SK-N-SH (cell line): Measurements from ENCODE around the gene PIK3CA. TPM values are rescaled to one million over a fixed set of nuclear protein-coding genes. Genes with fewer than 3 reads are reported as not detected.

Source experiments
- CTCF ChIA-PET: fragments of 300-600, 350-600 bp; formaldehyde crosslinking; extraction: SDS; loops from one replicate; lab custom pipeline; 2021; lab: Yijun Ruan, JAX
- POLR2A ChIA-PET: fragments of 350-600 bp; sonication (Branson Sonifier 250); formaldehyde crosslinking; extraction: SDS; loops from one replicate; lab custom pipeline; 2020; ENCODE audit warnings: antibody characterized with exemption, inconsistent platforms; lab: Yijun Ruan, JAX
- DNase-seq: peaks from one replicate; pipeline ENCODE4 v3.0.0; 2012
- H2AFZ ChIP-seq: fragments of 200-600 bp; sonication (generic); 2 replicates; pipeline ENCODE4 v1.8.1; 2016; ENCODE audit warnings: antibody characterized with exemption, mild to moderate bottlenecking, low read depth
- H3F3A ChIP-seq: fragments of 200-600 bp; sonication (generic); replicated peaks from 2 replicates; pipeline ENCODE3; 2016; ENCODE audit warnings: antibody characterized with exemption, mild to moderate bottlenecking; ENCODE audit not compliant: insufficient read depth
- H3K27ac ChIP-seq, 2 experiments: fragments of 200-500 bp in 1 of 2; fragments of 200-600 bp in 1 of 2; sonication (Bioruptor generic) in 1 of 2; sonication (generic), shearing (Covaris generic) in 1 of 2; 2 replicates each; pipeline versions ENCODE4 v1.5.1 to v1.6.1; 2014 to 2016; ENCODE audit warnings: low read depth in 2 of 2, inconsistent platforms in 1 of 2, low read length in 1 of 2, mild to moderate bottlenecking in 1 of 2, mixed read lengths in 1 of 2
- H3K27me3 ChIP-seq: fragments of 200-600 bp; sonication (generic), shearing (Covaris generic); 2 replicates; pipeline ENCODE4 v1.6.1; 2016; ENCODE audit warnings: mixed run types; ENCODE audit not compliant: insufficient read depth
- H3K36me3 ChIP-seq, 2 experiments: fragments of 200-500 bp in 1 of 2; fragments of 200-600 bp in 1 of 2; sonication (Bioruptor generic) in 1 of 2; sonication (generic) in 1 of 2; replicated peaks in 1 of 2; 2 replicates each; pipeline versions ENCODE3 to v1.5.1; 2014 to 2016; ENCODE audit warnings: low read length in 1 of 2, mild to moderate bottlenecking in 1 of 2; ENCODE audit not compliant: insufficient read depth in 2 of 2, control insufficient read depth in 1 of 2
- H3K4me1 ChIP-seq, 2 experiments: fragments of 200-500 bp in 1 of 2; fragments of 200-600 bp in 1 of 2; sonication (Bioruptor generic) in 1 of 2; sonication (generic), shearing (Covaris generic) in 1 of 2; 2 replicates each; pipeline versions ENCODE4 v1.5.1 to v1.6.1; 2014 to 2016; ENCODE audit warnings: low read depth in 1 of 2, low read length in 1 of 2, mixed run types in 1 of 2; ENCODE audit not compliant: insufficient read depth in 2 of 2, control insufficient read depth in 1 of 2
- H3K4me2 ChIP-seq: fragments of 200-600 bp; sonication (generic), shearing (Covaris generic); 2 replicates; pipeline ENCODE4 v1.6.1; 2017; ENCODE audit warnings: mixed run types
- H3K4me3 ChIP-seq, 2 experiments: fragments of 200-500 bp in 1 of 2; fragments of 200-600 bp in 1 of 2; sonication (Bioruptor generic) in 1 of 2; sonication (generic), shearing (Covaris generic) in 1 of 2; 2 replicates each; pipeline versions ENCODE4 v1.5.1 to v1.8.1; 2014 to 2016; ENCODE audit warnings: low read depth in 2 of 2, inconsistent platforms in 1 of 2, low read length in 1 of 2, mild to moderate bottlenecking in 1 of 2, mixed read lengths in 1 of 2, moderate library complexity in 1 of 2
- H3K79me2 ChIP-seq: fragments of 200-600 bp; sonication (generic); 2 replicates; pipeline ENCODE4 v1.8.1; 2017; ENCODE audit warnings: mild to moderate bottlenecking; ENCODE audit not compliant: insufficient read depth
- H3K9ac ChIP-seq: fragments of 200-600 bp; sonication (generic); 2 replicates; pipeline ENCODE4 v1.6.1; 2017; ENCODE audit warnings: mixed run types
- H3K9me2 ChIP-seq: fragments of 200-600 bp; sonication (generic); 2 replicates; pipeline ENCODE4 v1.6.1; 2017; ENCODE audit warnings: mixed run types
- H3K9me3 ChIP-seq: fragments of 200-600 bp; sonication (generic); 2 replicates; pipeline ENCODE4 v1.6.1; 2017; ENCODE audit warnings: mixed run types, mild to moderate bottlenecking, moderate library complexity
- H4K20me1 ChIP-seq: fragments of 200-600 bp; sonication (generic); 2 replicates; pipeline ENCODE4 v1.6.1; 2017; ENCODE audit warnings: mild to moderate bottlenecking, mixed run types; ENCODE audit not compliant: insufficient read depth
- CHD2 ChIP-seq: fragments of 150-350 bp; IDR thresholded peaks from 2 replicates; pipeline ENCODE4 v1.6.1; 2018; ENCODE audit warnings: low read length; ENCODE audit not compliant: partially characterized antibody
- EP300 ChIP-seq, 2 experiments: IDR thresholded peaks; 2 replicates each; pipeline versions ENCODE4 v1.4.0 to v1.6.1; 2012; ENCODE audit warnings: borderline replicate concordance in 1 of 2, low read depth in 1 of 2, low read length in 1 of 2
- EZH2phosphoT487 ChIP-seq: fragments of 200-600 bp; sonication (generic); IDR thresholded peaks from 2 replicates; pipeline ENCODE4 v1.6.1; 2017; ENCODE audit warnings: low read depth, mixed run types, mild to moderate bottlenecking, antibody characterized with exemption, moderate library complexity, borderline replicate concordance
- FOXJ3 ChIP-seq: sonication (generic); formaldehyde crosslinking; IDR thresholded peaks from 2 replicates; pipeline ENCODE4 v1.5.1; 2020; ENCODE audit warnings: mild to moderate bottlenecking, missing genetic modification reagents
- GABPA ChIP-seq: IDR thresholded peaks from 2 replicates; pipeline ENCODE4 v1.4.0; 2012; ENCODE audit warnings: low read depth, mild to moderate bottlenecking
- IRF3 ChIP-seq: fragments of 150-350 bp; IDR thresholded peaks from 2 replicates; pipeline ENCODE4 v1.6.1; 2016; ENCODE audit warnings: mild to moderate bottlenecking, low read depth, low read length
- MAX ChIP-seq: IDR thresholded peaks from 2 replicates; pipeline ENCODE4 v1.4.0; 2012; ENCODE audit warnings: low read depth
- MEF2A ChIP-seq: IDR thresholded peaks from 2 replicates; pipeline ENCODE4 v1.4.0; 2012; ENCODE audit warnings: low read depth, borderline replicate concordance
- MXI1 ChIP-seq: IDR thresholded peaks from 2 replicates; pipeline ENCODE4 v1.6.1; 2012; ENCODE audit warnings: mild to moderate bottlenecking, low read depth, low read length, improper control_type of control experiment
- POLR2AphosphoS5 ChIP-seq: IDR thresholded peaks from 2 replicates; pipeline ENCODE4 v1.6.1; 2012; ENCODE audit warnings: low read depth, low read length
- RCOR1 ChIP-seq: fragments of 150-350 bp; IDR thresholded peaks from 2 replicates; pipeline ENCODE4 v1.6.1; 2017; ENCODE audit warnings: antibody characterized with exemption, low read length
- RFX5 ChIP-seq: IDR thresholded peaks from 2 replicates; pipeline ENCODE4 v1.6.1; 2012; ENCODE audit warnings: mild to moderate bottlenecking, improper control_type of control experiment, low read length
- TCF12 ChIP-seq: IDR thresholded peaks from 2 replicates; pipeline ENCODE4 v1.4.0; 2012
- USF2 ChIP-seq: fragments of 150-350 bp; IDR thresholded peaks from 2 replicates; pipeline ENCODE4 v1.6.1; 2017; ENCODE audit warnings: antibody characterized with exemption, low read length, low read depth, borderline replicate concordance
- ZBTB33 ChIP-seq: IDR thresholded peaks from 2 replicates; pipeline ENCODE4 v1.4.0; 2012; ENCODE audit warnings: low read depth, borderline replicate concordance
- WGBS: methylation state at CpG from one replicate; pipeline ENCODE4 v1.1.6; 2017; ENCODE audit warnings: low lambda C conversion rate; 5-methylcytosine and 5-hydroxymethylcytosine counted together
- polyA plus RNA-seq, 3 experiments: library from polyadenylated mRNA; depleted of rRNA; stranded (reverse); fragments of >200 nt; gene quantifications; 2 replicates each; pipeline ENCODE4 v1.2.3, GENCODE V29; 2012

PIK3CA gene
- polyA plus RNA-seq, 1 of the 3 experiments (the other 2 are of a cell fraction): 3.2 TPM

- Histone ChIP-seq H3K9ac (no peak overlapping the region), H3K27me3 (no peaks in the 10 kb centered on the region), H4K20me1 (peaks cover 14% of the 10 kb centered on the region; the same call in 1 of the 2 replicates), H3K79me2 (peaks cover 58% of the 10 kb centered on the region), H3K9me3 (0 out of 2 replicates have a peak, but pooled peaks cover 1% of the 10 kb centered on the region), H3K36me3 (peaks cover 0 to 8% of the 10 kb centered on the region in 2 experiments), H3K4me2 (no peak overlapping the region), H3F3A (no peaks in the 10 kb centered on the region), H3K4me3 (no peak overlapping the region), H2AFZ (no peak overlapping the region), H3K9me2 (no peaks in the 10 kb centered on the region), H3K27ac (no peak overlapping the region), H3K4me1 (no peaks in the 10 kb centered on the region)
- CTCF ChIA-PET: interaction anchor here (1.4 to 1.6 kb wide), 2 partner anchors 149 to 151 kb away, joined by 3 to 4 read pairs; no protein-coding TSS in a partner anchor
- 81% methylated on average over 2 of the region's 2 CpGs for WGBS
- no peak for TF ChIP-seq IRF3
- no peak for TF ChIP-seq POLR2AphosphoS5
- no peak for TF ChIP-seq FOXJ3
- TF ChIP-seq RFX5: no peak
- no peak for TF ChIP-seq RCOR1
- no peak for TF ChIP-seq GABPA
- no peak for TF ChIP-seq ZBTB33
- TF ChIP-seq TCF12: no peak
- no peak for TF ChIP-seq USF2
- TF ChIP-seq MEF2A: no peak
- TF ChIP-seq MAX: no peak
- TF ChIP-seq EP300 (IDR thresholded peaks at IDR 0.05; ENCODE audit: borderline replicate concordance in 1 of 2, low read depth in 1 of 2, low read length in 1 of 2): no peak
- TF ChIP-seq EZH2phosphoT487: no peak
- TF ChIP-seq MXI1: no peak
- no peak for TF ChIP-seq CHD2
- POLR2A ChIA-PET: no interaction called here
- no peak for DNase-seq
These were observed 18.5 kb downstream of the PIK3CA start for GRCh38 chr3:179166561-179167201.
